ENCODE data around the gene HRCT1. TPM values are rescaled to one million over a fixed set of nuclear protein-coding genes. Genes with fewer than 3 reads are reported as not detected.

The HRCT1 gene
- total RNA-seq, 4 donors from 2014 or later = 0.81 to 11.8 (median 3.3) TPM

DNA sequence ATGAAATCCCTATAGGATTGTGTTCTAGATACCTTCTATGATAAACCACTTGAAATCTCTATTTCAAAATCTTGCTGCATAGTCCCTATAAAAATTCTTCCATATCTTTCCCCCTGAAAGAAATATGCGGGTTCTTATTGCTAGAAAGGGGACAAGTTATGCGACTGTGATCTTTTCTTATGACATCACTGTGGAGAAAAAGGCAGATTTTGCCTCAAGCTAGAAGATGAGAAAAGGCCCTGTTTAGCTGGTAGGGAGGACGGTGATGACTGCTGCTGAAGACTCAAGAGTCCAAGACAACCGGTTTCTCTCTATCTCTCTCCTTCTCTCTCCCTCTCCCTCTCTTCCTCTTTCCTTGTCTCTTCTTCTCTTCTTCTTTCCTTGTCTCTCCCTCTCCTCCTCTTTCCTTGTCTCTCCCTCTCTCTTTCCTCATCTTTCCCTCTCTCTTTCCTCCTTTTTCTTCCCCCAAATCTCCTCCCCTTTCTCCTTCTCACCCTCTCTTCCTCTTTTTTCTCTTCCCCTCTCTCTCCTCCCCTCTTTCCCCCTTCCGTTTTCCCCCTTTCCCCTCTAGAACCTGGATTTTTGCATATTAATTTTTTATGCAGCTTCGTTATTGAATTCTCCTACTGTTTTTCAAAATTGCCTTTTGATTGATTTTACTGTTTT, 46.7 kb downstream of the HRCT1 start:
- Histone ChIP-seq H3K36me3 (no peaks in the 10 kb centered on the region), H3K4me1 (peaks cover 0 to 7% of the 10 kb centered on the region in 2 donors)
- WGBS, 2 donors = 77 to 84% methylated on average over 6 of the region's 6 CpGs

GRCh38 chr9:35954942-35955546, 49.0 kb downstream of the HRCT1 start:
- Histone ChIP-seq H3K9me3 (no peaks in the 10 kb centered on the region), H3K4me1 (no peaks in the 10 kb centered on the region), H3K4me3 (replicated peaks in 1 of 3) (no peak overlapping the region), H3K36me3 (no peaks in the 10 kb centered on the region), H3K27ac (no peak overlapping the region), H3K27me3 (no peaks in the 10 kb centered on the region)
- 6% methylated on average over 6 of the region's 6 CpGs for WGBS, 2 donors
- TF ChIP-seq POLR2A (IDR thresholded peaks at IDR 0.05) (no peak), CTCF (IDR thresholded peaks at IDR 0.05) (peak; percentile 80 to 91 (median 84))
- intact Hi-C loops (cut with DNase I) = loop anchor here (5.0 to 10.0 kb wide), 2 partner anchors 67 to 210 kb away; partner anchors contain the start of gene CCIN
- DNase-seq = peak; percentile 65 to 66

More for the DNA sequence above, 46.7 kb downstream of the HRCT1 start:
- no peak for TF ChIP-seq POLR2A (IDR thresholded peaks at IDR 0.05)
- no peak for TF ChIP-seq CTCF (IDR thresholded peaks at IDR 0.05)
- intact Hi-C loops (cut with DNase I) = loop anchor here (10.0 kb wide), 1 partner anchor 212 kb away; the partner anchor contains the start of gene CCIN
- no peak for DNase-seq
- H3K27me3 ChIP-seq = no peaks in the 10 kb centered on the region
- no peak overlapping the region for H3K4me3 ChIP-seq (replicated peaks in 1 of 3)
- no peak overlapping the region for H3K27ac ChIP-seq
- H3K9me3 ChIP-seq = no peaks in the 10 kb centered on the region

DNA sequence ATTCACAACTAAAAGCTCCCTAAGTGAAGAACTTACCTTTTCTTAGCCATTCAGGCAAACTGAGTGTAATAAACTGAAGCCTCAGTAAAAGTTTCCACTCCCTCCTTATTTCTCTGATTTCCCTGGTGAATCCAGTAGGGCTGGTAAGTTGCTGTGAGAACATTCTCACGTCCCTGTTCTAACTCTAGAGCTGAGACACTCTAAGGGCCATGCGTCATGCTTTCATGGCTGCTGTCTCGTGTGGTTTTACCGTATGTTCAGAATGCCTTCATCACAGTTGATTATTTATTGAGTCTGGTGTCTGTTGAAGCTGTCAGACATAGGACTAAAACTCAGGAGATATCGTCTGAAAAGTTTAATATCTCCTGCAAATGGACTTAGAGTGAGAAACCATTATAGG, 50.6 kb downstream of the HRCT1 start:
- Histone ChIP-seq H3K27me3 (no peaks in the 10 kb centered on the region), H3K9me3 (no peaks in the 10 kb centered on the region), H3K27ac (no peak overlapping the region), H3K4me3 (replicated peaks in 1 of 3) (no peak overlapping the region), H3K36me3 (no peaks in the 10 kb centered on the region), H3K4me1 (no peaks in the 10 kb centered on the region)
- intact Hi-C loops (cut with DNase I) = loop anchor here (5.0 to 10.0 kb wide), 2 partner anchors 66 to 208 kb away; partner anchors contain the start of gene CCIN
- DNase-seq = no peak
- TF ChIP-seq POLR2A (IDR thresholded peaks at IDR 0.05) (no peak), CTCF (IDR thresholded peaks at IDR 0.05) (no peak)
- WGBS, 2 donors = 80 to 82% methylated on average over 5 of the region's 5 CpGs

Other genes starting within 250 kb of the HRCT1 start
- over 10,000 TPM in 1 of 4 donors, 1,000 to 10,000 TPM in 3; 3,539 to 11,174 (median 6,303) TPM for gene RMRP, start 248.2 kb upstream of the HRCT1 start, total RNA-seq
- gene CCDC107, start 247.9 kb upstream of the HRCT1 start, total RNA-seq = 10 to 100 TPM; 21.0 to 40.9 (median 27.9) TPM
- gene ARHGEF39, start 241.0 kb upstream of the HRCT1 start, total RNA-seq = under 1 TPM in 3 of 4 donors, not detected in 1; 0.27 to 0.45 (median 0.42) TPM
- not detected for gene CA9, start 232.3 kb upstream of the HRCT1 start, total RNA-seq
- 10 to 100 TPM; 45.4 to 79.6 (median 72.2) TPM for gene TPM2, start 216.3 kb upstream of the HRCT1 start, total RNA-seq
- gene TLN1, start 174.0 kb upstream of the HRCT1 start, total RNA-seq = 100 to 1,000 TPM; 142 to 245 (median 184) TPM
- gene CREB3, start 173.5 kb upstream of the HRCT1 start, total RNA-seq = 10 to 100 TPM; 44.9 to 73.0 (median 51.3) TPM
- 100 to 1,000 TPM in 2 of 4 donors, 10 to 100 TPM in 2; 71.4 to 111 (median 101) TPM for gene GBA2, start 157.0 kb upstream of the HRCT1 start, total RNA-seq
- 10 to 100 TPM; 25.4 to 34.0 (median 30.2) TPM for gene RGP1, start 156.9 kb upstream of the HRCT1 start, total RNA-seq
- under 1 TPM in 1 of 4 donors, not detected in 3; 0.67 TPM for gene MSMP, start 151.9 kb upstream of the HRCT1 start, total RNA-seq
- gene NPR2, start 114.6 kb upstream of the HRCT1 start, total RNA-seq = 1 to 10 TPM; 5.1 to 9.3 (median 8.1) TPM
- gene SPAG8, start 93.9 kb upstream of the HRCT1 start, total RNA-seq = 1 to 10 TPM; 4.7 to 7.1 (median 5.7) TPM
- gene HINT2, start 91.2 kb upstream of the HRCT1 start, total RNA-seq = 10 to 100 TPM; 11.4 to 58.2 (median 50.6) TPM
- not detected for gene FAM221B, start 77.5 kb upstream of the HRCT1 start, total RNA-seq
- gene TMEM8B, start 77.0 kb upstream of the HRCT1 start, total RNA-seq = 10 to 100 TPM in 3 of 4 donors, 1 to 10 TPM in 1; 8.5 to 17.4 (median 15.8) TPM
- gene OR13J1, start 35.8 kb upstream of the HRCT1 start, total RNA-seq = not detected
- 1 to 10 TPM; 2.1 to 8.1 (median 3.6) TPM for gene SPAAR, start 3.3 kb downstream of the HRCT1 start, total RNA-seq
- not detected for gene OR2S2, start 52.0 kb downstream of the HRCT1 start, total RNA-seq
- 10 to 100 TPM in 3 of 4 donors, 1 to 10 TPM in 1; 7.1 to 20.0 (median 18.6) TPM for gene RECK, start 130.7 kb downstream of the HRCT1 start, total RNA-seq
- 10 to 100 TPM; 15.6 to 25.1 (median 20.4) TPM for gene GLIPR2, start 230.5 kb downstream of the HRCT1 start, total RNA-seq

Data from thyroid gland (tissue), 4 donors.